GM18519 (cell line): ENCODE data around the gene TBC1D22A.

ENCODE experiments used
- ATAC-seq: cut with Tn5 transposase; IDR thresholded peaks from one replicate; pipeline ENCODE4 v1.9.1; 2021; ENCODE audit warnings: mild to moderate bottlenecking, moderate library complexity; ENCODE audit not compliant: unreplicated experiment, low FRiP score

The TBC1D22A gene

DNA sequence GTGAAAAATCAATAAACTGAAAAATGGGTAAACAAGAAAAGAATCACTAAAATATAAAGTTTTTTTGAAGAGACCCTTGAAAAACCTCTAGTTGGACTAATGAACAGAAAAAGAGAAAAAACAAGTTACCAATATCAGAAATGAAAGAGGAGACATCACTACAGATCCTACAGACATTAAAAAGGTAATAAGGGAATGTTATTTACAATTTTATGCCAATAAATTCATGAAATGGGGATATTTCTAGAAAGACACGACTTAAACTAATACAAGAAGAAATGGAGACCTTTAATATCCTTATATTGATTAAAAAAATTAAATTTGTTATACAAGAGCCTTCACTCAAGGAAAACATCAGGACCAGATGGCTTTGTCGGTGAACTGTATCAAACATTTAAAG lies 109.4 kb downstream of the TBC1D22A start:
- ATAC-seq, result no peak

DNA sequence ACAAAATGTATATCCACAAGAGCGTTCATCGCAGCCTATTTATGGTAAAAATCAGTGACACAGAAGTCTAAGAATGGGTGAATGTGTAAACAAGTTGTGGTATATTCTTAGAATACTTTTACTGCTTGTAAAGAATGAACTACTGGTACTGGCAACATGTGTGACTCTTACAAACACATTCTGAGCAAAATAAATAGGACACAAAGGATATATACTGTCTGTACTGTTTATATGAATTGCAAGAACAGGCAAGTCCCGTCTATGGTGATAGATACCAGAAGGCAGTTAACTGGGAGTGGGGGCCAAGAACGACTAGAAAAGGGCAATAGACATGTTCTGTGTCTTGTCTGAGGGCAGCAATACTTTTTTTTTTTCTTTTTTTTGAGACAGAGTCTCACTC lies 112.6 kb downstream of the TBC1D22A start:
- no peak for ATAC-seq

DNA sequence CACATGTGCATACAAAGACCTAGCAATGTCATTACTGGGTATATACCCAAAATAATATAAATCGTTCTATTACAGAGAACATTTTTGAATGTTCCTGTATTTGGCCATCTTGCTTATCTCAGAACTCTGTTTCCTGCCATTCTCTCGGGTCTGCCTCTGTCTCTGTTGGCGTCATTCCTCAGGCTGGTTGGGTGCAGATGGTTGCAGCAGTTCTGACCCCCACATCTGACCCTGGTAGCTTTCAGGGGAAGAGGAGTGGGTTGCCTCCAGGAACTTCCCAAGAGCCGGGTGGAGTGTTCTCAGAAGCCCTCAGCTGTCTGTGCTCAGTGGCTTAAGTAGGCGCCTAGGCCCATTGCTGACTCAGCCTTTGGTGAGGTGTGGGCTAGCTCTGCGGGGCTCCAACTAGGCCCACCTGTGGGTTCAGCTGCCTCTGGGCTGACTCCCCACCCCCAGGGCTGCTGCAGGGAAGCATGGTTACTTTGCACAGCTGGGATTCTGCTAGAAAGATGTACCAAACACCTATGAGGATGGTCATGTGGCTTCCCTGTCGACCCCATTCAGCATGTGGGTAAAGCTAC lies 114.0 kb downstream of the TBC1D22A start:
- ATAC-seq, result no peak

DNA sequence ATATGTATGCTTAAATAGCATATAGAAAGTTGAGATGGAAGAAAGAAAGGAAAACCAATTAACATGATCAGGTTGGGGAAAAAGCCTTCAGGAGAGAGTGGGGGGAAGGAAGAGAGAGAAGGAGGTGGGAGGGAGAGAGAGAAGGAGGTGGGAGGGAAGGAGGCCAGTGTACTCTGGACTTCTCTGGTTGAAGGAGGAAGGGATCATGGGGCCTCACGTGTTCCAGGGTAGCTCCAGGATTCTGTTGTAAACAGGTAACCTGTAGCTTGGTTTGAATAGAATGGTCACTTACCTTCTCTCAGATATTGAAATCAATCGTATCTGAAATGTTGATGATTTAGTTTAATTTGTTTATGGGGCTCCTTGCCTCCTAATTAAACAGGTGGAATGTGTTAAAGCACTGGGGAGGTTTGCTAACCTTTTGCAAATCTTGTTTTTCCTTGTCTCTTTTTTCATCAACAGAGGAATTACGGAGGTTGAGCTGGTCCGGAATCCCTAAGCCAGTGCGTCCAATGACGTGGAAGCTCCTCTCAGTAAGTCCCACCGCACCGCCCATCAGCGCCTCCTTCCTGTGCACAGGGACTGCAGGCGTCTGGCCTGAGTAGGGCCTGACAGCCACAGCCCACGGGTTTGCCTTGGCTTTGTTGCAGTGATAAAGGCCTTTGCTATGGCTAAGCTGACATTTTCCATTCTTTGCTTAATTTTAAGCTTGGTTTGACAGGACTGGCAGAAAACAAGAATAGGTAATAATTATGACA lies 115.9 kb downstream of the TBC1D22A start:
- ATAC-seq, result no peak

DNA sequence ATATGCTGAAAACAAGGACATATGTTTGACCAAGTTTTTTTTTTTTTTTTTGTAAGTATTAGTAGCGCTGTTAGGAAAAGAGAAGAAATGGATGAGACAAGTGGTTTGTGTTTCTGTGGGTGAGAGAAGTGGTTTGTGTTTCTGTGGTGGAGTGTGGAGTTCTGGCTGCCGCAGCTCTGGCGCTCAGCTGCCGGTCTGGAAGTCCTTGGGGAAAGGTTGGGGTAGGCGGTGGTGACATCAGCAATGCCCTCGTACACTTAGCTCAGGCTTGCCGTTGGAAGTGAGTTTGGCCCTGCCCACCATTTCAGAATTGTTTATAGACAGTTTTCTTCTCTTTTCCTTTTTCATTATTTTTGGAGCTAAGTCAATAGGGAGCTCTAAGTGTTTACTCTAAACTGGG lies 116.6 kb downstream of the TBC1D22A start:
- no peak for ATAC-seq

DNA sequence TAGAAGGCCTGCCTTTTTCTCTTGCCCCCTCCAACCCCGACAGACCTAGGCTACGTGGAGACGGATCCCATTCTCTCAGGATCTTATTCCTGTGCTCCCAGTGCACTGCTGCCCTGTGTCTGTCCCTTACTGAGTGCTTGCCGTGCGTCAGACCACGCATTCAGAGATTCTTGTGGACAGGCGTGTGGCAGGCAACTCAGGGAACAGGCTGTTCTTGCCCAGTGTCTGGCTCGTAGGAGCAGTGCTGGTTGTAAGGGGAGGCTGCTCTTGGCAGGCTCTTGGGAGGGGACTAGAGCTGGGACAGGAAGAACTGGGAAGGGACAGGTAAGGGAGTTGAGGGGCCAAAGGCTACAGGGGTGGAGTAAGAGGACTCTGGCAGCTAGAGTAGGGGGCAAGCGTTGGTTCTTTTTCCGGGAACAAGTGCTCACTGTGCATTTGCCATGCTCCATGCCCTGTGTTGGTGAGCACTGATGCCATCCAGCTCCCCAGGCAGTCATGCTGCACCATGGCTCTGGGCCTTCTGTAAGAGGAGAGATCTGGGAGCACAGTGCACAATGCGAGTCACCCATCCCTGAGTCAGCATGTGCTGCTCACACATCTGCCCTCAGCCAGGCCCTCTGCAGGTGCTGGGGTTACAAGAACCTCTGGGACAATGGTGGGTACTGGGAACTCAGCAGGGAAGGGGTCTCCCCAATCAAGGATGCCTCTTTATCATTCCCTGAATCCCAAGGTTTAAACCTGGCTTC lies 119.1 kb downstream of the TBC1D22A start:
- no peak for ATAC-seq

DNA sequence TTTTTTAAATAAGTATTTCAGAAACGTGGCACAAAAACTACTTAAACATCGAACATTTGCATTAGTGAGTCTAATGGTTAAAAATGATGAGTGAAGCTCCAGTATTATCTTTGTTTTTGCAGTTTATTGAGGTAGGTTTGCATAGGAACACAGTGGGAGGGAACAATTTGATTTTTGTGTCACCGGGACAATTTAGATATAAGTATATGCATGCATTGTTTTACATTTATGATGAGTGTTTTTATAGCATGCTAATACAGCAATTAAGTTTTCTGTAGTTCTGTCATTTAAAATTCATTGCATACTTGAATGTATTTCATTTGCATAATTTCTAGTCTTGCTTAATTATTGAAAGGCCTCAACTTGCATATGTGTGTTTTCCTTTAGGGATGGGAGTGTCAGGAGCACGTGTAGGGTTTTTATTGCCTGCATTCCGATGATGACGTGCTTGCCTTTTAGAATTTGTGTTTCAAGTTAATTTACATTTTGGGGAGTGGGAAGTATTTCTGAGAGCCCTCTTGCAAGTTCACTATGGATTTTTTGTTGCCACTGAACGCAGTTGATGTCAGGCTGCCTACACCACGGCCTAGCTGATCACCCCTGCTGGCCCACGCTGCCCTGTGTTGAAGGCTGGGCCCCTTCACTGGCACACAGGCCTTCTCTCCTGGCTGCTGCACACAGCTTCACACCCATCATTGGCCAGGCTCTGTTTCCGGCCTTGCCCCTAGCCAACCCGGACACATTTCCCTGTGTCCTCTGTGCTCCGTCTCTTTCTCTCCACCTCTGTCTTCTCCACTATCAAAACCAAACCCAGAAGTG lies 120.9 kb downstream of the TBC1D22A start:
- ATAC-seq, result no peak

DNA sequence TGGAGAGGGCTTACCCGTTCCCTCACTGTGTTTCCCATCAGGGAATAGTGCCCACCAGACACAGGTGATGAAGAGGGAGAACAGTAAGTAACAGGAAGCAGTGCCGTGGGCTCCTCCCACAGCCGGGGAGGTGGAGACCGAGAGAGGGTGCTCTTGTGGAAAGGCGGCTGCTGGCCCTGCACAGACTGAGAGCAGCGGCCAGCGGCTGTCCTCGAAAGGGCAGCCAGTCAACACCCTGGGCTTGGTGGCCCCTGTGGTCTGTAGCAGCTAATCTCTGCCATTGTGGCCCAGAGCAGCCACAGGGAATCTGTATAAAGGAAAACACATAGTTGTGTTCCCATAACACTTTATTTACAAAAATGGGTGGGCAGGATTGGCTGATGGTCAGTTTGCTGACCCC lies 121.9 kb downstream of the TBC1D22A start:
- ATAC-seq, result no peak

DNA sequence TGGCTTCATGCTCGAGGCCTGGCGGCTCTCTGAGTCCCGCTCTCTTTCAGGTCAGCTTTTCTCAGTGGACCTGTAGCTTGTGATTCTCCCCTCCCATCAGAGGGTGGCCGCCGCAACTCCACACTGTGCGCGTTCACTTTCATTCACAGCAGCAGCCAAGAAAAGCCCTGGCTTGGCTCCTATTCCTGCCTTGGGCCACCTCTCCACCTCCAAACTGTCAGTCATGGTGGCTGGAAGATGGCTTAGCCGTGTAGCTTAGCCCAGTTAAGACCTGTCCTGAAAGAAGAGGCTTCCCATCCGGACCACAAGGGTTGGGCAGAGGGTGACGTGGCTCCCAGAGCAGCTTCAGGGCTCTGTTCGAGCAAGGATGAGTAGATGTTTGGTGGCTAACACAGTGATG lies 125.5 kb downstream of the TBC1D22A start:
- no peak for ATAC-seq

DNA sequence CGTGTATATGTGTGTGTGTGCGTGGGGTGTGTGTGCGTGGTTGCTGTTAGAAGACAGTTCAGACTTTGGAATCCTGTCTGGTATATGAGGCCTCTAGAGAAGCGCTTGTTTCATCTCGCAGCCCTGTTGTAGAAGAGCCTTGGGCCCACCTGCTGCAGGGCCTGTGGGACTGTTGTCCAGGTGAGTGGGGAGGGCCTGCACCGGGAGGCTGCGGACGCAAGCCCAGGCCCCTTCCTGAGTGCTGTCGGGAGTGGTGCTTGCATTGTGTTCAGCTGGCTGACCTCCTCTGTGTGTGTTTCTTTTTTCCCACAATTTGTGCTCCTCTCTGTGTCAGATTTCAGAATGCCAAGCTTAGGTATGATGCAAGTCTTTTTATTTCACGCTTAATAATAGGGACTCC lies 128.4 kb downstream of the TBC1D22A start:
- no peak for ATAC-seq

DNA sequence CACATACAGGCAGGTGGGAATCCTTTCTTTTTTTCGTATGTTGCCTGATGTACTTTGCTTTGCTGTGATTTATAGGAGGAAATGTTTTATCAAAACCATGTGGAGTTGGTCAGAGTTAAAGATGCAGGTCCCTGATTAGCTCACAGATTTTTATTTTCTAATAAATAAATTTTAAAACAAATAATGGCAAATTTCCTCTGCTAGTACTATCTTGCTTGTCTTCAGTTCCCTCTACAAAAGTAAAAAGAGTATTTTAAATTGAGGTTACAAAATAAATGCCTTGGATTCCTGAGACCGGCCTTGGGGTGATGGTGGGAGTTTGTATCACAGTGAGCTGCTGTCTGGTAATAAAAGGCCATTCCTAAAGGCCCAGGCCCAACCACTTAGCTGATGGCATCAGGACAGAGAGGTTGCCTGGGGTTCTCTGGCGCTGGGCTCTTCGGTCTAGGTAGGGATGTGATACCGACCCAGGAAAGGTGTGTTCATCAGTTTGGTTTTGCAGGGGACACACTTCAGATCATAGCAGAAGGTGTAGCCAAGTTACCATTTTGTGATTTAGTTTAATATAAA lies 129.0 kb downstream of the TBC1D22A start:
- no peak for ATAC-seq

DNA sequence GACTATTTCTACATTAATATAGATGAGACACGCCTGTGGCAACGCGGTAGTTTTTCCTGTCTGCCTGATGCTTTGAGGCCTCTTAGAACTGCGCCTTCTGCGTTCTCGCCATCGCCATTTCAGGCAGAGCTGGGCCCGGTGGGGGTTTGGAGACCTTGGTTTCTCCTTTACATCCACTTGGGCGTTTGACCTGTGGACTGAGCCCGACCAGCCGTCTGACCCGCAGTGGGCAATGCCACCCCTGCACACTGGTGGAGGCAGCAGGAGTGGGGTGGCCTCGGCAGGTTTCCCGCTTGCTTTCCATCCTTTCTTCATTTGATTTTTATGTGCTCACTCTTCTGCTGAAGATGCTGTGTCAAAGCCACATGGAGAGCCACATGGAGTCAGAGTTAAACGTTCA lies 130.4 kb downstream of the TBC1D22A start:
- ATAC-seq, result no peak

DNA sequence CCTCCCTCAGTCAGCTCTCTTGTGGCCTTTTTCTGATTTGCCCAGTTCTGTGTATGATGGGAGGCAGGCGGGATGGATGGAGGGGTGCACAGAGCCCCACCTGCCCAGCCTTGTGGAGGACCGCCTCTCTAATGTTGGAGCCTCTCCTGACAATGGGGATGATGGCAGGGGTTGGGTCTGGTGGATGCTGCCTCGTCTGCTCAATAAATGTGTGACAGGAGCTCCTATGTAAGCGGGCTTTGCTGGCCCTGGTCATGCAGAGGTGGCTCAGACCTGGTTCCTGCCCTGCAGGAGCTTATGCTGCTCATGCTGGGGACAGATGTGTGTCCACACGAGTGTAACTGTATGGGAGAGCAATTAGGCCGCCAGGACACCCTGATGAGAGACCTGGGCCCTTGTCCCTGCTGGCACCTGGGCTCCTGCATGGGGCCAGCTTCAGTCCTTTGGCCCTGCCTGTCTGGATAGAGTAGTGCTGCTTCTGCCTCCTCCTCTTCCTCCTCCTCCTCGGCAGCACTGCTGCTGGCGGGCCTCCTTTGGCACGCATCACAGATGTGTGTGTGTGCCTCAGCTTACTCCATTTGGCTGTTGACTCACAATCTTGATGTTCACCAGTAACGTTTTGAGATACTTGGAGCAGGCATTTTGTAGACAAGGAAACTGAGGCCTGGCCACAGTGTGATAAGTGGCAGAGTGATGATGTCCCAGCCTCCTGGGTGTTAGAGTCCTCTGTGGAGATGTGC lies 131.0 kb downstream of the TBC1D22A start:
- no peak for ATAC-seq

DNA sequence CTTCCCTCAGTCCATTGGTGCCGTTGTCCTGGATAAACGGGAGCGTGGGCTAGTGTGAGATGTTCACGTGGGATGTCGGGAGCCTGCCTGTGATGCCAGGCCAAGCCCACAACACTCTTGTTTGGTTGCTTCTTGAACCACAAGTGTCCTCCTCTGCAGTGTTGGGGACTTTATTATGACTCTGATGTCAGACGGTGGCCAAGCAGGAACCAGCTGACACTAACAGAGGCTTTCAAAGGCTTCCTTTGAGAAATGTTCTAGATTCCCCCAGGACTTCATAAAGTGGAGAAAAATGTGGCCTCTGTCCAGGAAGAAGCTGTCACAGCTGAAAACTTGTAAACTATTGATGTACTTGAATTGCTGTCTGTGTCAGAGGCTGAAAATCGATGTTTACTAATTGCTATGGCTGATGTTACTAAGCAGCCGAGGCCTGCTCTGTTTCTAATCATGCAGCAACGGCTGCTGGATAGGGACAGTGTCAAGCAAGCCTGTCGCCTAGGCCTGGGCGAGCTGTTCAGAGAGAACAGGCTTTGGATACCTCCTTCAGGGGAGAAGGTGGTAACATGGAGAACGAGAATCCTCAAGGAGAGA lies 131.7 kb downstream of the TBC1D22A start:
- ATAC-seq, result no peak

DNA sequence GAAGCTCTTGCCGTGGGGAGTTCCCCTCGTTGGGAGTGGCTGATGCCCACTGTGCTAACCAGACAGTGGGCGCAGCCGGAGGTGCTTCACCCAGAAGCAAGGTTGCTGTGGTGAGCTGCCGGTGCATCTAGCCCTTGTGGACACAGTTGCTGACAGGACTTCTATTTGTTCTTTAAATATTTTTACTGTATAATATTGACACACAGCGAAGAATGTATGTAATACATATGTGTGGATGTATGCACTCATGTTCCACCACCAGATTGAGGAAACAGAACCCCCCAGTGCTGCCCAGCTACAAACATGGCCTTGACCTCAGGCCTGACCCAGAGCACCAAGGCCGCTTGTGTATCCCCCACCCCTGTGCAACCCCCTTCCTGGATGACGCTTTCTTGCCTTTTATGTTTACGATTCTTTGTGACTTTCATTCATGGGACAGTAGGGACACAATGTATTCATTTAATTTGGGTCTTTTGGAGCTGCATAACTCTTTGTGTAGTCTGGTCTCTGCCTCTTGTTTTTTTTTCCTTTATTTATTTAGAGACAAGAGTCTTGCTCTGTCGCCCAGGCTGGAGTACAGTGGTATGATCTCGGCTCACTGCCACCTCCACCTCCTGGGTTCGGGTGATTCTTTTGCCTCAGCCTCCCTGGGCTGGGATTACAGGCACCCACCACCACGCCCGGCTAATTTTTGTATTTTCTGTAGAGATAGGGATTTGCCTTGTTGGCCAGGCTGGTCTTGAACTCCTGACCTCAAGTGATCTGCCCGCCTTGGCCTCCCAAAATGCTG lies 132.6 kb downstream of the TBC1D22A start:
- no peak for ATAC-seq

DNA sequence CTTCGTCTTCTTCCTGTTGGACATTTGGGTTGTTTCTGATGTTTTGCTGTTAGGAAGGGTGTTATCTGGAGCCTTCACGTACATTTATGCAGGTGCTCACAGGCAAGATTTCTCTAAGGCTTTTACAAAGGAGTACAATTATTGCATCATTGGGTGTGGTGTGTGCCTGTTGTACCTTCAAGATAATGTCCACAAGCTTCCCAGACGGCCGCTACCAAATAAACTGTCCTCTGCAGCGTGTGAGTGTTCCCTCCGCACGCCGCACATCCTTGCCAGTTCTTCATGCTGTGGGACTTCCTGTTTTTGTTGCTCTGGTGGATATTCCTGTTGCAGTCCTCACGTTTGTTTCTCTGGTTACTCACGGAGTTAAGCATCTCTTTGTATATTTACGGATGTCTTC lies 133.3 kb downstream of the TBC1D22A start:
- ATAC-seq, result no peak

DNA sequence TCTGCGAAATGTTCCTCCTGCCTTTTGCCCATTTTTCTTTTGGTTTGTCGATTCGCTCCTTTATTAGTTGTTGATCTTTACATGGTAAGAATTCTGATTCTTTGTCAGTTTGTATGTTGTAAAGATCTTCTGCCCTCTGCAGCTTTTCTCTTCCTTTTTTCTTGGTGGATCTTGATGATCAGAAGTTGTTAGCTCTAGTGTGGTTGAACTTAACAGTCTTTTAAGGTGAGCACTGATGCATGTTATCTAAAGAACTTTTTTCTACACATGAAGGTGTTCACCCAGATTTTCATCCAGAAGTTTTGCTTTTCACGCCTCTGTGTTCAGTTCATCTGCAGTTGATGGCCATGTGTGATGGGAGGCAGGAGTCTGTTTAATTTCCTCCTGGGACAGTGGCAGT lies 133.7 kb downstream of the TBC1D22A start:
- no peak for ATAC-seq

DNA sequence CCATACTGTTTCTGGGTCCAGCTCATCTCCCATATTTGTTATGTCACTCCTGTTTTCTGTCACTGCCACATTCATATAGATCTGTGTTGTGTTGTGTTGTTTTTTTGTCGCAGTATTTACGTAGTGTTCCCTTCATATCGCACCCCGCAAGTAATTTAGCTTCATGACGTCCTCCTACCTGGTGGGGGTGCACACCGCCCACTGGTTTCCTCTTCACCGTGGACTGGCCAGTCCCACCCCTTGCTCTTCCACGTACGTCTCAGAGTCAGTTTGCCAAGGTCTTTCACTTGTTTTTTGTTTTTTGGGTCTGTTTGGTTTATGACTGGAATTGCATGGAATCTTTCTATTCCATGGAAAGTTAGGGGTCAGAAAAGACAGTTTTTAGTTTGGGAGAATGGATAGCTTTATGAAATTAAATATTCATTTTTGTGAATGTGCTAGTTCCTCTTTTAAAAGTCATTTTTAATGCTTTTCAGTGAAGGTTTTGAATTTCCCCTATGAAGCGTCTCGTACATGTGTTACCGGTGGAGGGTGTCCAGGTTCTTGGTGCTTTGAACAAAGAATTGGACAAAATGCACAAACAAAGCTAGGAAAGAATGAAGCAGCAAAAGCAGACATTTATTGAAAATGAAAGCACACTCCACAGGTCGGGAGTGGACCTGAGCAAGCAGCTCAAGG lies 134.3 kb downstream of the TBC1D22A start:
- no peak for ATAC-seq
